Upper lobe of left lung (tissue), 6 donors: Measurements from ENCODE around the gene DCTPP1. TPM values are rescaled to one million over a fixed set of nuclear protein-coding genes. Genes with fewer than 3 reads are reported as not detected.

Source experiments
- ATAC-seq, 2 donors: fragments of 200-7000 bp; cut with Tn5 transposase; one replicate each; pipeline ENCODE4 v1.9.1; 2022; ENCODE audit warnings: mild to moderate bottlenecking in 2 of 2, moderate library complexity in 2 of 2; ENCODE audit not compliant: low FRiP score in 2 of 2
- DNase-seq, 2 donors: peaks; one replicate each; pipeline ENCODE4 v3.0.0-alpha.2; 2019 to 2020
- H3K27ac ChIP-seq, 4 donors: fragments of 200-600 bp; sonication (generic); one replicate each; pipeline ENCODE4 v1.5.1; 2016 to 2019
- H3K27me3 ChIP-seq, 4 donors: fragments of 200-600 bp; sonication (generic); one replicate each; pipeline ENCODE4 v1.5.1; 2017 to 2019
- H3K36me3 ChIP-seq, 4 donors: fragments of 200-600 bp; sonication (generic); one replicate each; pipeline ENCODE4 v1.5.1; 2016 to 2019
- H3K4me1 ChIP-seq, 4 donors: fragments of 200-600 bp; sonication (generic); one replicate each; pipeline ENCODE4 v1.5.1; 2018 to 2019
- H3K4me3 ChIP-seq, 4 donors: fragments of 200-600 bp; sonication (generic); one replicate each; pipeline ENCODE4 v1.5.1; 2017 to 2019; ENCODE audit warnings: mild to moderate bottlenecking in 2 of 4, moderate library complexity in 1 of 4
- H3K9me3 ChIP-seq, 4 donors: fragments of 200-600 bp; sonication (generic); one replicate each; pipeline ENCODE4 v1.5.1; 2018 to 2019
- EP300 ChIP-seq, 4 donors: sonication (generic); formaldehyde crosslinking; IDR thresholded peaks; one replicate each; pipeline ENCODE4 v1.5.1; 2017; ENCODE audit warnings: antibody characterized with exemption in 4 of 4, control low read depth in 2 of 4
- POLR2A ChIP-seq, 4 donors: fragments of 450-650 bp; IDR thresholded peaks; one replicate each; pipeline ENCODE4 v1.5.1; 2016 to 2017; ENCODE audit warnings: antibody characterized with exemption in 4 of 4, mild to moderate bottlenecking in 2 of 4
- POLR2AphosphoS5 ChIP-seq, 2 donors: sonication (generic); formaldehyde crosslinking; IDR thresholded peaks; one replicate each; pipeline ENCODE4 v1.5.1; 2017; ENCODE audit warnings: antibody characterized with exemption in 2 of 2
- WGBS, 2 donors: methylation state at CpG; one replicate each; pipeline ENCODE4 v1.1.5; 2017 to 2018; 5-methylcytosine and 5-hydroxymethylcytosine counted together
- total RNA-seq, 6 donors: library from RNA; depleted of rRNA in 4 of 6; stranded (reverse); fragments of >200 nt in 4 of 6; gene quantifications; one replicate each; pipeline versions ENCODE4 v1.1.0 to v1.2.1, GENCODE V29; 2016 to 2021
- TF ChIP-seq, protein P1 (sequence below), 6 experiments: fragments of 450-650 bp in 4 of 6; fragments of 200-600 bp in 2 of 6; sonication (generic) in 2 of 6; IDR thresholded peaks; one replicate each; pipeline ENCODE4 v1.5.1; 2016 to 2019; ENCODE audit warnings: antibody characterized with exemption in 6 of 6
- donor health status: DM: no; HTN: no; CAD: no; lungs with moderate emphysema.
- donor health status: DM: no; HTN: yes; CAD: no; lungs with severe emphysema.

Gene DCTPP1
- total RNA-seq, 6 donors from 2014 or later: 4.2 to 31.8 (median 20.0) TPM

DNA sequence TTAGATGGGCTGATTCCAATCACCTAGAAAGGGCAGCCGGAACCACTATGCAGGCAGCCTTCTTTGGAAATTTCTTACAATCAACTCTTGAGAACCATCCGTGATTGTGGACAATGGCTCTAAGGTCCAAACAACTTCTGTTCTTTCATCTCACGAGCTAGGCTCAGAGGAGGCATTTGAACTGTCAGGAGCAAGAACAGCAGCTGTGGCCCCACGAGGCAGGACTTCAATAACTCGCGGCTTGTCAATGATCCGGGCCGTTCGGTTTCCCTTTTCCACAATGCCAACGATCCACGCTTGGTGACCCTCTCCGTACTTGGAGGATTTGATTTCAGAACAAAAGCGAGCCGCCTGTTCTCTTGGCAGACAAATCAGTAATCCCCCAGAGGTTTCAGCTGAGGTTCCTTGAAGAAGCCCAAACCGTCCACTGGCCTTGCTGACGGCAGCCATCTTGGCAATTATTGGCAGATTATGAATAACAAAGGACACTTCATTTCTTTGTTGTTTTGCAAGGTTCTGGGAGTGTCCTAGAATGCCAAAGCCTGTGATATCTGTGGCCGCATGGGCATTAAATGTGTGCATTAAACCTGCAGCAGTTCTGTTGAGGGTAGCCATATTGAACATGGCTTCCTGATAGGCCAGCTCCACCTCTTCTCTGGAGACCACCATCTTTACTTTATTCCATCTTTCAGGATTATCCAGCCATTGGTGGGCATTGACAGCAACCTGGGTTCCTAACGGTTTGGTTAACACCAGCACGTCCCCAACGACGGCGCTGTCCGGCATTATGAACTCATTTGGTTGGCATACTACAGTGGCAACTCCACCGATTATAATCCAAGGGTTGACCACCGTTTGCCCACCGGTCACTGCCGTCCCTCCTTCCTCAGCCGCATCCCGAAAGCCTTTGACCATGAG lies 14.7 kb upstream of the DCTPP1 start:
- Histone ChIP-seq H3K36me3 (peaks cover 0 to 9% (median 0%) of the 10 kb centered on the region in 4 donors), H3K27me3 (no peaks in the 10 kb centered on the region), H3K9me3 (no peaks in the 10 kb centered on the region), H3K4me3 (peak overlapping the region; percentile 67 to 93 (median 80)), H3K4me1 (peaks cover 15 to 28% (median 23%) of the 10 kb centered on the region in 4 donors), H3K27ac (peak overlapping the region; percentile 92 to 98 (median 96))
- TF ChIP-seq POLR2AphosphoS5 (IDR thresholded peaks at IDR 0.05): no peak
- no peak for TF ChIP-seq POLR2A (IDR thresholded peaks at IDR 0.05)
- TF ChIP-seq, protein P1, sequence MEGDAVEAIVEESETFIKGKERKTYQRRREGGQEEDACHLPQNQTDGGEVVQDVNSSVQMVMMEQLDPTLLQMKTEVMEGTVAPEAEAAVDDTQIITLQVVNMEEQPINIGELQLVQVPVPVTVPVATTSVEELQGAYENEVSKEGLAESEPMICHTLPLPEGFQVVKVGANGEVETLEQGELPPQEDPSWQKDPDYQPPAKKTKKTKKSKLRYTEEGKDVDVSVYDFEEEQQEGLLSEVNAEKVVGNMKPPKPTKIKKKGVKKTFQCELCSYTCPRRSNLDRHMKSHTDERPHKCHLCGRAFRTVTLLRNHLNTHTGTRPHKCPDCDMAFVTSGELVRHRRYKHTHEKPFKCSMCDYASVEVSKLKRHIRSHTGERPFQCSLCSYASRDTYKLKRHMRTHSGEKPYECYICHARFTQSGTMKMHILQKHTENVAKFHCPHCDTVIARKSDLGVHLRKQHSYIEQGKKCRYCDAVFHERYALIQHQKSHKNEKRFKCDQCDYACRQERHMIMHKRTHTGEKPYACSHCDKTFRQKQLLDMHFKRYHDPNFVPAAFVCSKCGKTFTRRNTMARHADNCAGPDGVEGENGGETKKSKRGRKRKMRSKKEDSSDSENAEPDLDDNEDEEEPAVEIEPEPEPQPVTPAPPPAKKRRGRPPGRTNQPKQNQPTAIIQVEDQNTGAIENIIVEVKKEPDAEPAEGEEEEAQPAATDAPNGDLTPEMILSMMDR (IDR thresholded peaks at IDR 0.05): no peak
- TF ChIP-seq EP300 (IDR thresholded peaks at IDR 0.05): no peak
- ATAC-seq: no peak
- 93 to 95% methylated on average over 29 of the region's 29 CpGs for WGBS, 2 donors
- no peak for DNase-seq

DNA sequence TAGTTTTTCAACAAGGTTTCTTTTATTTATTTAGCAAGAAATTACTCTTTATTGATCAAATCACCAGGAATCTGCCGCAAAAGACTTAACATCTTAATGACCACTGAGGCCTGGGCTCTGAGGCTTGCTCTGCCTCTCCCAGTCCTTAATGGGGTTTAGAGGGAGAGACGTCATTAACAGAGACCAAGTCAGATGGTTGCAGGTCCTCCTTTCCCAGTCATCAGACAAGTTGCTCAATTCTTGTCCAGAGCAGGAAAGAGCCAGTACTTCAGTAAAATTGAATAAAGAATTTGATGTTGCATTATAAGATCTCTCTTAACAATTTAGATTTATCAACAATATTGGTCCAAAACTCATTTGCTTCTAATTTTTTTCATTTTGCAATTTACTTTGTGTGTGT lies 13.8 kb upstream of the DCTPP1 start:
- ATAC-seq: no peak
- DNase-seq: no peak
- TF ChIP-seq, protein P1 (IDR thresholded peaks at IDR 0.05): no peak
- TF ChIP-seq POLR2AphosphoS5 (IDR thresholded peaks at IDR 0.05): no peak
- no peak for TF ChIP-seq EP300 (IDR thresholded peaks at IDR 0.05)
- TF ChIP-seq POLR2A (IDR thresholded peaks at IDR 0.05): no peak
- Histone ChIP-seq H3K36me3 (peaks cover 0 to 9% (median 0%) of the 10 kb centered on the region in 4 donors), H3K4me1 (peaks cover 15 to 28% (median 23%) of the 10 kb centered on the region in 4 donors), H3K27me3 (no peaks in the 10 kb centered on the region), H3K9me3 (no peaks in the 10 kb centered on the region), H3K27ac (no peak overlapping the region), H3K4me3 (no peak overlapping the region)
- WGBS, 2 donors: 82 to 88% methylated on average over 2 of the region's 2 CpGs

DNA sequence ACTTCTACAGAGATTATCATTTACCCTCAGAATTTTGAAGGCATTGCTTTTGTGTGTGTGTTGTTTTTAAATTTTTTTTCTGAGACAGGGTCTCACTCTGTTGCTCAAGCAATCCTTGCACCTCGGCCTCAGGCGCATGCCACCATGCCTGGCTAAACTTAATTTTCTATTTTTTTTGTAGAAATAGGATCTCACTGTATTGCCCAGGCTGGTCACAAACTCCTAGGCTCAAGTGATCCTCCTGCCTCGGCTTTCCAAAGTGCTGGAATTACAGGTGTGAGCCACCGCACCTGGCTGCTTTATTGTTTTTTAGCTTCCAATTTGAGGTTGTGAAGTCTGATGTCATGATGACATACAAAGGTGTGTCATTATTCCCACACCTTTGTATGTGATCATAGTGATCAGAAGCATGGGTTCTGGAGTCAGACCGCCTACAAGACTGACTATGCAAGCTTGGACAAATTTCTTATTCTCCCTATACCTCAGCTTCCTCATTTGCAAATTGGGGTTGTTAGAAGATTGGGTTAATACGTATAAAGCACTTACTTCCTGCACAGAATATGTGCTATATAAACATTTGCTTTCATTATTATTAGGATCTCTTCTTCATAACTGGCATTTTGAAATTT lies 10.0 kb upstream of the DCTPP1 start:
- H3K4me3 ChIP-seq: no peak overlapping the region
- no peaks in the 10 kb centered on the region for H3K9me3 ChIP-seq
- H3K27ac ChIP-seq: no peak overlapping the region
- no peaks in the 10 kb centered on the region for H3K27me3 ChIP-seq
- ATAC-seq (no peak), DNase-seq (no peak)
- peaks cover 0 to 9% (median 0%) of the 10 kb centered on the region in 4 donors for H3K36me3 ChIP-seq
- TF ChIP-seq, protein P1 (IDR thresholded peaks at IDR 0.05): no peak
- TF ChIP-seq POLR2AphosphoS5 (IDR thresholded peaks at IDR 0.05): no peak
- no peak for TF ChIP-seq POLR2A (IDR thresholded peaks at IDR 0.05)
- no peak for TF ChIP-seq EP300 (IDR thresholded peaks at IDR 0.05)
- WGBS, 2 donors: 78 to 79% methylated on average over 6 of the region's 6 CpGs
- peaks cover 13 to 19% (median 15%) of the 10 kb centered on the region in 4 donors for H3K4me1 ChIP-seq

DNA sequence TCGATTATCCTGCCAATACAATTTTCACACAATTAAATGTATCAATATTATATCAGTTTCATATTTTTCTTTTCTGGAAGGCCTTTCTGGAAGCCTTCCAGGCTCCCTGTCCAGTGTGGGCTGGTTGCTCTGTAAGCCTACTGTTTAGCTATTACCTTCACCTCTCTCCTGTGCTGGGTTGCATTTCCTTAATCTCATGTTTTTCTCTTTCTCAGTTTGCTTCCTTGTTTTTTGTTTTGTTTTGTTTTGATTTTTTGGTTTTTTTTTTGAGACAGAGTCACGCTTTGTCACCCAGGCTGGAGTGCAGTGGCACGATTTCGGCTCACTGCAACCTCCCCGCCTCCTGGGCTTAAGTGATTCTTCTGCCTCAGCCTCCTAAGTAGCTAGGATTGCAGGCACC lies 9.0 kb upstream of the DCTPP1 start:
- ATAC-seq: no peak
- H3K36me3 ChIP-seq: peaks cover 0 to 9% (median 0%) of the 10 kb centered on the region in 4 donors
- no peak overlapping the region for H3K4me3 ChIP-seq
- TF ChIP-seq POLR2AphosphoS5 (IDR thresholded peaks at IDR 0.05): no peak
- TF ChIP-seq, protein P1 (IDR thresholded peaks at IDR 0.05): no peak
- TF ChIP-seq POLR2A (IDR thresholded peaks at IDR 0.05): no peak
- no peak for TF ChIP-seq EP300 (IDR thresholded peaks at IDR 0.05)
- WGBS, 2 donors: 89 to 90% methylated on average over 5 of the region's 5 CpGs
- H3K4me1 ChIP-seq: peaks cover 3 to 9% (median 5%) of the 10 kb centered on the region in 4 donors
- no peak for DNase-seq
- H3K27me3 ChIP-seq: no peaks in the 10 kb centered on the region
- no peaks in the 10 kb centered on the region for H3K9me3 ChIP-seq
- no peak overlapping the region for H3K27ac ChIP-seq
